AG04450 (cell line): ENCODE data around the gene ADIPOR2. TPM values are rescaled to one million over a fixed set of nuclear protein-coding genes. Genes with fewer than 3 reads are reported as not detected.
"Not testable (repeated sequence)": the region's sequence is repeated elsewhere in the genome, so short reads cannot be mapped to it uniquely, and the experiment has no call there.

ENCODE experiments used
- CTCF ChIA-PET: fragments of 300-600, 350-600 bp; formaldehyde crosslinking; extraction: SDS; loops from one replicate; lab custom pipeline; 2022; ENCODE audit warnings: antibody characterized with exemption, inconsistent platforms; lab: Charles Lee
- POLR2A ChIA-PET: fragments of 350-600 bp; formaldehyde crosslinking; extraction: SDS; loops from one replicate; lab custom pipeline; 2021; ENCODE audit warnings: antibody characterized with exemption, inconsistent platforms; lab: Yijun Ruan, JAX
- DNase-seq: peaks from one replicate; pipeline ENCODE4 v3.0.0-alpha.2; 2011; ENCODE audit warnings: low read depth, low spot score
- H3K27ac ChIP-seq: one replicate; pipeline ENCODE4 v1.5.1; 2012; ENCODE audit warnings: low read depth, low read length, control low read depth
- H3K27me3 ChIP-seq: one replicate; pipeline ENCODE4 v1.6.0; 2012; ENCODE audit warnings: low read length; ENCODE audit not compliant: control insufficient read depth, insufficient read depth
- H3K4me3 ChIP-seq: 2 replicates; pipeline ENCODE4 v1.5.1; 2011; ENCODE audit warnings: mild to moderate bottlenecking, low read depth, low read length, control low read depth
- H3K9me3 ChIP-seq: 2 replicates; pipeline ENCODE4 v1.5.1; 2012; ENCODE audit warnings: low read length; ENCODE audit not compliant: control insufficient read depth, insufficient read depth
- CTCF ChIP-seq: IDR thresholded peaks from 2 replicates; pipeline ENCODE4 v1.5.1; 2011; ENCODE audit warnings: low read depth, low read length, control low read depth, inconsistent platforms
- polyA plus RNA-seq: library from polyadenylated mRNA; depleted of rRNA; stranded (reverse); fragments of >200 nt; gene quantifications from 2 replicates; pipeline ENCODE4 v1.2.3, GENCODE V29; 2011

Gene ADIPOR2
- polyA plus RNA-seq, 1 experiment, result 39.5 TPM

- H3K9me3 ChIP-seq, result no peaks in the 10 kb centered on the region
- no peak for TF ChIP-seq CTCF
- no peak for DNase-seq
- H3K27ac ChIP-seq, result no peak overlapping the region
- no peaks in the 10 kb centered on the region for H3K27me3 ChIP-seq
- ChIA-PET POLR2A (no interaction called here), CTCF (interaction anchor here (0.6 to 1.1 kb wide), 3 partner anchors 38 to 525 kb away, joined by 3 to 5 read pairs (median 4); no protein-coding TSS in a partner anchor)
- no peak overlapping the region for H3K4me3 ChIP-seq
These were observed 13.2 kb downstream of the ADIPOR2 start for GRCh38 chr12:1703771-1704722.

- H3K4me3 ChIP-seq, result no peak overlapping the region
- CTCF ChIA-PET, result no interaction called here
- H3K27ac ChIP-seq, result no peak overlapping the region
- H3K9me3 ChIP-seq, result no peaks in the 10 kb centered on the region
- DNase-seq, result no peak
- no peaks in the 10 kb centered on the region for H3K27me3 ChIP-seq
- TF ChIP-seq CTCF, result no peak
- POLR2A ChIA-PET, result no interaction called here
These were observed 15.1 kb downstream of the ADIPOR2 start for GRCh38 chr12:1705774-1706631.

GRCh38 chr12:1706632-1706980, 15.7 kb downstream of the ADIPOR2 start:
- no peak for TF ChIP-seq CTCF
- Histone ChIP-seq H3K27ac (no peak overlapping the region), H3K4me3 (no peak overlapping the region), H3K9me3 (no peaks in the 10 kb centered on the region), H3K27me3 (no peaks in the 10 kb centered on the region)
- ChIA-PET POLR2A (no interaction called here), CTCF (no interaction called here)
- DNase-seq, result no peak

GRCh38 chr12:1707051-1707450, 16.2 kb downstream of the ADIPOR2 start:
- TF ChIP-seq CTCF, result no peak
- H3K9me3 ChIP-seq, result no peaks in the 10 kb centered on the region
- ChIA-PET CTCF (interaction anchor here (1.6 kb wide), 1 partner anchor 54 kb away, joined by 5 read pairs; no protein-coding TSS in a partner anchor), POLR2A (no interaction called here)
- H3K27me3 ChIP-seq, result no peaks in the 10 kb centered on the region
- no peak overlapping the region for H3K4me3 ChIP-seq
- DNase-seq, result no peak
- no peak overlapping the region for H3K27ac ChIP-seq

GRCh38 chr12:1709968-1710367, 19.1 kb downstream of the ADIPOR2 start:
- CTCF ChIA-PET, result interaction anchor here (0.6 kb wide), 1 partner anchor 9 kb away, joined by 6 read pairs; no protein-coding TSS in a partner anchor
- H3K27me3 ChIP-seq, H3K9me3 ChIP-seq, H3K4me3 ChIP-seq, H3K27ac ChIP-seq, DNase-seq, POLR2A ChIA-PET: not testable (repeated sequence)

- DNase-seq, H3K4me3 ChIP-seq, H3K9me3 ChIP-seq, H3K27me3 ChIP-seq, POLR2A ChIA-PET, CTCF ChIA-PET, H3K27ac ChIP-seq: not testable (repeated sequence)
These were observed 20.0 kb downstream of the ADIPOR2 start for GRCh38 chr12:1710870-1711269.

GRCh38 chr12:1711536-1712211, 20.8 kb downstream of the ADIPOR2 start:
- H3K27me3 ChIP-seq, POLR2A ChIA-PET, H3K9me3 ChIP-seq, CTCF ChIA-PET, H3K4me3 ChIP-seq, DNase-seq, H3K27ac ChIP-seq: not testable (repeated sequence)
